NCI-H510A (cell line): ENCODE data around the gene ZNRF1.
"Not testable (repeated sequence)": the region's sequence is repeated elsewhere in the genome, so short reads cannot be mapped to it uniquely, and the experiment has no call there.

Experiments used
- DNase-seq: peaks from one replicate; lab custom pipeline; 2025; lab: John Stamatoyannopoulos, UW

Gene ZNRF1

DNA sequence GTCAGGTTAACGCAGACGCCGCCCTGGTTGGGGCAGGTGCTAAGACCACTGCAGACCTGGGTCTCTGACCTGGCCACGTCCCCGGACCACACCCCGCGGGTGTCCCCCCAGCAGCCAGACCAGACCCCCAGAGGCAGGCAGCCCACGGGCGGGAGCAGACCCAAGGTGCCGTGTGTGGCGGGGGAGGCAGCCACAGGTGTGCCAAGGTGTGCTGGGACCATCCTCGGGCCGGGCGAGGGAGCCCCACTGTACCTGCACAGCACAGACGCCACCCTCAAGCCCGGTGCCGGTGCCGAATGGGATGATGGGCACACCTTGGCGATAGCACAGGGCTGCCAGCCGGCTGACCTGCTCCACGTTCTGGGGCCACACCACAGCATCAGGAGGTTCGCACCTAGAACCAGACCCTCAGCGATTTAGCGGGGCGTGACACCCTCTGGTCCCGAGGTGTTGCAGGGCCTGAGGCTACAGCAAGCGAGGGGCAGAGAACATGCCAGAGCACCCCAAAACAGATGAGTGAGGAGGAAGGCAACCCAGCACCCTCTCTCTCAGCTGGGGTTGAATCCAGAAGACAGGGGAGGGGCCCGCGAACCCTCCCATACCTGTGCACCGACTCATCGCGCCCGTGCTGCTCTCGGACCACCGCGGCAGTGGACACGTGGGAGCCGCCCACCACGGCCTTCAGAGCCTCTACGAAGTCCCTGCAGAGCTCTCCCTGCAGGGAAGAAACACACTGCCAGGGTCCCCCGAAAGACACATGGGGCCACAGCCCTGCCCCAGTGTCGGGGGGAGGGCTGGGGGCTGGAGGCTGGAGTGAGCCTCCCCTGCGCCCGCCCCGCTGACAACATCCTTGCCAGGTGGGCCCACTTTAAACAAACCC is 116.4 kb downstream of the ZNRF1 start:
- no peak for DNase-seq

DNA sequence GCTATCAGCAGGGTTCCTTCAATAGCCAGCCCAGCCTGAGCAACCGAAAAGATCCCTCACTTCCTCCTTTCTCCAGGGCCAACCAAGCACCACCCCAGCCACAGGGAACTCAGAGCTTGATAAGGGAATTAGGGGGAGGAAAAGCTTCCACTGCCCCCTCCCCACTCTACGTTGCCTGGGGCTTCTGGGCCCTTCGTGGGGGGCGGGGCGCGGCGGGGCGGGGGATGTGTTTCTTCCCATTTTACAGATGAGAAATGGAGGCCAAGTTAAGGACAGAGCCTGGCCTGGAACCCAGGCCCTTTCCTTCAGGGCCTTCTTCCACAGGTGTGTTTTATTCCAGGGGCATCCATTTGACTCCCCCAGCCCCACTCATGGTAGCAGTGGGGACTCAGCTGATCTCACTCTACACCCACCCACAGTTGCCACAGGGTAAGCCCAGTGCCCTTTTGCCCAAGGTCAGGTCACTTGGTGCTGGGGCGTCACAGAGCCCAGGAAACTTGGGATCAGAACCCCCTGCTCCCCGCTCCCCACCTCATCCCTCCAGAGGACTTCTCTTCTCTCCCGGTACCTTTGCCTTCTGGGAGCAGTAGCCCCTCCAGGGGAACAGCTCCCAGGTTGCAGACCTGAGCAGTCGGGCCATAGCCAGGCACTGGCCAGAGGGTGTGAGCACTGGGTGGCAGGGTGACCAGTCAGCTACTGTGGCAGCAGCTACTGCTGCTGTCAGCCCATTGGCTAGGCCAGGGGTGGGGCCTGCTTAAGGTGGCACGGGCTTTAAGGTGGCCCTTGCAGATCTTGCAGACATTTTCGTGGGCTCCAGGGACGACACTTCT is 117.5 kb downstream of the ZNRF1 start, which contains the start of gene LDHD:
Gene LDHD, minus strand, starts transcription at position 700 of the 830 bp plus-strand sequence. Its CDS starts 60 bp downstream, at position 640.
- no peak for DNase-seq

DNA sequence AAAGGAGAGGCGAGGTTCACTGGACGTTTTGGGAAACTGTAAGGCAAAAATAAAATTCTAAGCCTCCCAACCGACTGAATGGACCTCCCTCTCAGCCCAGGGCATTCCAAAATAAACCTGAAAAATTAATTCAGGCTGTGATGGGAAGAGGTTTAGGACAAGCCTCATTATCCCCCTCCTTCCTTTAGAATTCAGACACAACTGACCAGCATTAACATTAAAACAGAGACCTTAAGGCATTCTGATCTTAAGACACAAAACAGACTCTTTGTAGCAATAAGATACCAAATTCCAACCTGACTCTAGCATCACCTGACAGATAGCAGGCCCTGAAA is 118.1 kb downstream of the ZNRF1 start:
- no peak for DNase-seq

DNA sequence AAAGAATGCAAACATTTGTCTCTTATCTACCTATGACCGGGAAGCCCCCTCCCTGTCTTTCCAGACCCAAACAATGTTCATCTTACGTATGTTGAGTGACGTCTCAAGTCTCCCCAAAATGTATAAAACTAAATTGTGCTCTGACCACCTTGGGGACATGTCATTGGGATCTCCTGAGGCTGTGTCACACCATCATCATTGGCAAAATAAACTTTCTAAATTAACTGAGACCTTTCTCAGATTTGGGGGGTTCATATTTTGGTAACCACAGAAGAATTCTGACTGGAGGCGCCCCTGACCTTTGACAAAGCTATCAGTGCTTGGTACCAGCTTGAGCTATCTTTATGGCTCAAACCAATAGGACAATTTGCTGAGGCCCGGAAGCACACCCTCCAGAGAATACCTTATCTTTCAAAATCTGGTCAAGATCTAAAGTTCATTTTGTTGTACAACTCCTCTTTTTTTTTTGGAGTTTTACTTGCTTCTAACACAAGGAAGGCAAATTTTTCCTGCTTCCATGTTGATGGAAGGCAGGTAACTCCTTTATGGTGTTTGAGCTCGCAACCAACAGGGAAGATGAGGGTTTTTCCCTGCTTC is 120.2 kb downstream of the ZNRF1 start:
- no peak for DNase-seq

DNA sequence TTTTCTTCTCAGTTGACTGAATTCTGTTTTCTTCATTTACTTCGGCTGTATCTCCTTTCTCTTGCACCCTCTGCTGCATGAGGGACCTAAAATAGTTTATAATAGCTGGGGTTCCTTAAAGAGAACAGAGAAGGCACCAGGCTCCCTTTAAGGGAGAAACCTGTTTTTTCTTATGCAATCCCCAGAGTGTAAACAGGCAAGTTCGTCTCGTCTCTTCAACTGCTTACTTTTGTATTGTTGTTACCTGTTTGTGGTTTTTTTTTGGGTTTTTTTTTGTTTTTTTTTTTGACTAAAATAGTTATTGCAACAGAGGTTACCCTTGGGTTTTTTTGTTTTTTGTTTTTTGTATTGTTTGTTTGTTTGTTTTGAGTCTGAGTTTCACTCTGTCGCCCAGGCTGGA is 121.4 kb downstream of the ZNRF1 start:
- DNase-seq: no peak

DNA sequence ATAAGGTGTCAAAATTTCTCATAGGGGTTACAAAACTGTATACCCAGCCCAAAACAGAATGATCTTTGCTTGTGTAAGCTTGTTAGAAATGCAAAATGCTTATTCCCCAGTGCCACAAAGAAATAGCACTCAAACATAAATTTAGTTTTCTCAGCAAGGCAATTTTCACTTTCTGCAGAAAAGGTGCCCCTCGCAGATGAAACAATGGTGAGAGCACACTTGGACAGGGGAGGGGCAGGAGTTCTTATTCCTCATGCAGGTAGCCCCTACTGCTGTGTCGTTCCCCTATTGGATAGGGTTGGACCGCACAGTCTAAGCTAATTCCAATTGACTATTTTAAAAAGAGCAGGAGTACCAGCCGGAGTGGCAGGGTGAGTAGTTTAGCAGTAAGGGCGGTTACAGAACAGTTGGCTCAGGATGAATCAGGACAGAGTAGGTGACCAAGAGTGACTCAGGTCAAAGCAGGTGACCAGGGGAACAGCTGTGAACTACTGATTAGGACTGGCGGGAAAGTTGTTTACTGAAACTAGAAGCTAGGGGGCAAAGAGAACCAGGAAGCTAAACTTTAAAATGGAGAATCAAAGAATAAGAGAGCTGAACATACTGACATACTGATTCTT is 123.2 kb downstream of the ZNRF1 start:
- no peak for DNase-seq

DNA sequence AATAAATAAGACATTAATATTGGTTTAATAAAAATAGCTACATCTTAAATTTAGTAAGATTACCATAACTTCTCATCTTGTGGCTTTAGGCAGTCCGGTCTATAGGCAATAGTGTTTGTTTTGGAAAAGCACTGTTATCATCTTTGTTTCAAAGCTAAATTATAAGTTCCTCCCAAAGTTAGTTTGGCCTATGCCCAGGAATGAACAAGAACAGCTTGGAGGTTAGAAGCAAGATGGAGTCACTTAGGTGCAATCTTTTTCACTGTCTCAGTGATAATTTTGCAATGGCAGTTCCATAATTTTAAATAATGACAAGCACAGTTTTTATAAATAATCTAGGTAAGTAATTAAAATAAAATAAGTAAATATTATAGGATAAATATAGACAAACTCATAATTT is 123.8 kb downstream of the ZNRF1 start:
- DNase-seq: no peak

DNA sequence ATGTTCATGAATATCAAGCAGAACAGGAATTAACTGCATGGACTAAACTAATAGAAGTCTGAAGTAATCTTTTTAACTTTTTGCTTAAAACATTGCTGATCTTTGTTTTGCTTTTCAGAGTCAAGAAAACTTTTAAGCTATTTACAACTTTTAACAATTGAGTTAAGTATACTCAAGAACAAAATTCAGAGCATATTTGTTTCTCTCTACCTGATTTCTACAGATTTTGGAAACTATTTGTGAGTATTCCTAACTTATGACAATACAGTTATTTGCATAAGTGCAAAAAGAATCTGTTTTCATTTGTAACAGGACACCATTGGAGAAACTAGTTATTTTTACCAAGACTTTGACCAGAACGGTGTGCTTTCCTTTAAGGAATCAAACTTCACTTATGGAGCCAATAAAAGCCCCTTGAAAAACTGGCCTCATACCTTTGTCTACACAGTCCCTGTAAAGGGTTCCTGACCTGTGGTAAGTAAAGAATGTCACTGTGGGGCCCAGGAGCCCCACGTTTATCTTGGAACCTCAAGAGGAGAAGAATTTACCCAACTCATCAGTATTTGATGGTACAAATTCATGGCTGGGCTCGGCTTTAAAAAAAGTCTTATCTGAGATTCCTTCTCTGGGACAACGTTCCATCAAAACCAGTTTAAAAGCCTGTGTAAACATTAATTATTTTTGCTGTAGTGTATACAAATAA is 129.0 kb downstream of the ZNRF1 start:
- DNase-seq: no peak

DNA sequence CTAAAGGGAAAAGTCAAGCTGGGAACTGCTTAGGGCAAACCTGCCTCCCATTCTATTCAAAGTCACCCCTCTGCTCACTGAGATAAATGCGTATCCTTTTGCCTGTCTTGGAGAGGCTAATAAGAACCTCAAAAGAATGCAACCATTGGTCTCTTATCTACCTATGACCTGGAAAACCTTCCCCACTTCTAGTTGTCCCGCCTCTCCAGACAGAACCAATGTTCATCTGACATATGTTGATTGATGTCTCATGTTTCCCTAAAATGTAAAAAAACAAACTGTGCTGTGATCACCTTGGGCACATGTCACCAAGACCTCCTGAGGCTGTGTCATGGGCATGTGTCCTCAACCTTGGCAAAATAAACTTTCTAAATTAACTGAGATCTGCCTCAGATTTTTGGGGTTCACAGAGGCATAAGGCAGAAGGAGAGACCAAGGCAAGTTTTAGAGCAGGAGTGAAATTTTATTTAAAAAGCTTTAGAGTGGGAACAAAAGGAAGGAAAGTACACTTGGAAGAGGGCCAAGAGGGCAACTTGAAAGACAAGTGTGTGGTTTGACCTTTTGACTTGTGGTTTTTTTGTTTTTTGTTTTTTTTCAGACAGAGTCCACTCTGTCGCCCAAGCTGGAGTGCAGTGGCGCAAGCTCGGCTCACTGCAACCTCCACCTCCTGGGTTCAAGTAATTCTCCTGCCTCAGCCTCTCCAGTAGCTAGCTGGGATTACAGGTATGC is 130.8 kb downstream of the ZNRF1 start:
- not testable (repeated sequence) for DNase-seq

DNA sequence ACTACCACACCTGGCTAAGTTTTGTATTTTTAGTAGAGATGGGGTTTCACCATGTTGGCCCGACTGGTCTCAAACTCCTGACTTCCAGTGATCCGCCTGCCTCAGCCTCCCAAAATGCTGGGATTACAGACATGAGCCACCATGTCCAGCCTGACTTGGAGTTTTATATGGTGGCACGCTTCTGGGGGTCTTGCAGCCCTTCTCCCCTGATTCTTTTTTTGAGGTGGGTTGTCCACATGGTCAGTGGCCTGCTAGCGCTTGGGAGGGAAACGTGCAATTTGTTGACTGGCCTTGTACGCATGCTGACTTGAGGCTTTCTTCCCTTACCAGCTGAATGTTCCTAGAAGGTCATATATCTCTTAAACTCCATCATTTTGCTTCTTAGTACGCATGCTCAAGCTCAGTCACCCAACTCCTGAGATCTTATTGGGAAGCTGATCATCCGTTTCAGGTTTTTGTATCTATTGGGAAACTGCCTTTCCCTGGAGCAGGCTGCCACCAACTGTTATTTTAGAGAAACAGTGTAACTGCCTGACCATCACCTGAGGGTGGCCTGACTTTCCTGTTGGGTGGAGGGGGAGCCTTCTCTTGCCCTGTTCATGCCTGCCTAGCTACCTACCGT is 131.4 kb downstream of the ZNRF1 start:
- DNase-seq: no peak

DNA sequence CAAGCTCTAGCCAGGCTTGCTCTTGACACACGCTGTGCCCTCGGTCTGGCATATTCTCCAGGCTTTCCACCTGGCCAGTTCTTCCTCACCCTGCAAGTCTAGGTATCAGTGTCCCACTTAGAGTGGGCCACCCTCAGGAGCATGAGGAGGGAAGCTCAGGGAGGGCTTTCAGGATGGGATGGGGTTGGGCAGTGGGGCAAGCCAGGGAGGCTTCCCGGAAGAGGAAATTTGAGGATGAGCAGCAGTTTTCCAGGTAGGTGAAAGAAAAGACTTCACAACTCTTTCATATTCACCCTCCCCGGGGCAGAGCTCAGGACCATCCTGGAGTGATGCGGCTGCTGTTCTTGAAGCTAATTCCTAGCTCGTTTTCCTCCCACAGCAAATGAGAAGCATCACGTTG is 132.3 kb downstream of the ZNRF1 start:
- DNase-seq: no peak

DNA sequence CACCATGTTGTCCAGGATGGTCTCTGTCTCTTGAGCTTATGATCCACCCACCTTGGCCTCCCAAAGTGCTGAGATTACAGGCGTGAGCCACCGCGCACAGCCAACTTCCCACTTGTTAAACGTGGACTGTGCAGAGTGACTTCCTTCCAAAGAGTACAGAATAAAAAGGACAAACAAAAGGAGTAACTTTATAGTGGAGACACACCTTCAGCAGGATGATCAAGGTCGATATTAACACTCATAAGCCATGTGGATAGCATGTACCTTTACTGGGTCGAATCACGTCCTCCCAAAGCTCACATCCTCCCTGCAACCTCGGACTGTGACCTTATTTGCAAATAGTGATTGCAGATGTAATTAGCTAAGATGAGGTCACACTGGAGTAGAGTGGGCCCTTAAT is 139.4 kb downstream of the ZNRF1 start:
- DNase-seq: no peak

DNA sequence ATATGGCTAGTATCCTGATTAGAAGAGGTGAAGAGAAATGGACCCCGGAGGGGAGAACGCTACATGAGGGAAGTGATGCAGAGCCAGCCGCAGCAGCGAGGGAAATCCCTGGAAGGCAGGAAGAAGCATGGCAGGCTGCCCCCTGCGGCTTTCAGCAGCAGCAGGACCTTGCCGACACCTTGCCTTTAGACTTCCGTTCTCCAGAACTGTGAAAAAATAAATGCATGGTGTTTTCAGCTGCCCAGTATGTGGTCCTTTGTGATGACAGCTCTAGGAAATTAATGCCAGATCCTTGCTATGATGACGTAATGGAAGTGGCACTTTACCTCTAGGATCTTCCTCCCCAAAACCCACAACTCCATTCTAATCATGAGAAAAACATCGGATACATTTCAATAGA is 139.8 kb downstream of the ZNRF1 start:
- no peak for DNase-seq

DNA sequence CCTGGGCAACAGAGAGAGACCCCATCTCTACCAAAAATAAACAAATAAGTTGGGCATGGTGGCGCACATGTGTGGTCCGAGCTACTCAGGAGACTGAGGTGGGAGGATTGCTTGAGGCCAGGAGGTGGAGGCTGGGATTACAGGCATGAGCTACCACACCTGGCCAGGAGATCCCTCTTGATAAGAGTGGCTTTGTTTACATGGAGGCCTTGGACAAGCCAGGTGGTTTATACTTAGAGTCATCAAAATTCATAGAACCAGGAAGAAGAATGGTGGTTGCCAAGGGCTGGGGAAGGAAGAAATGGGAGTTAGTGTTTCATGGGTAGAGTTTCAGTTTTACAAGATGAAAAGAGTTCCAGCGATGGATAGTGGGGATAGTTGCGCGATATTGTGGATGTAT is 140.7 kb downstream of the ZNRF1 start:
- DNase-seq: peak; percentile 35

DNA sequence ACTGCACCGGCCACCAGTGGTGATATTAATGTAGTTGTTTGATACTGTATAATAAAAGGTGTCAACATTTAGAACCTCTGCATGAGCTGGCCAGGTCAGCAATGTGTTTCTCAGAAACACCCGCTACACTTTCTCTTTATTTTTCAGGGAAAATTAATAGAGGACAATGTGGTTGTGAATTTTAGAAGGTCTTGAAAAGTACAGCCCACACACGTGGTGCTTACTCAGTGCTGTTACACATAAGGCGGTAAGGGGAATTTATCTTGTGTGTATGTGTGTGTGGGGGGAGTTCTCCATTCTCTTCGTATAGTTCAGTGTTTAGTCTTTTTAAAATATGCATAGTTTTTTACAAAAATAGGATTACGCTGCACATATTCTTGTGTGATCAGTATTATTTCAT is 145.1 kb downstream of the ZNRF1 start:
- DNase-seq: no peak

DNA sequence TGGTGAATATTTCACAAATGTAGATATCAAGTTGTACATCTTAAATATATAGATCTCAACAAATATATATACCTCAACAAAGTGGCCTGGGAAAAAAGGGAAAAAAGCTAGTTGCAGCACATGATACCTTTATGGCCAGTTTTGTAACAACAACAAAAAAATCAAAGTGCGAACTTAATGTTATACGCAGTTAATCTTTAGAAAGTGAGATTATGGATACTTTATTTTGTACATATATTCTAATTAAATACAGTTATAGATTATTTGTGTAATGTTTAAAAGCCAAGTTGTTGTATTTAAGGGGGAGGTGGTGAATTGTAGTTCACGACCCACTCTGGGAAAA is 149.1 kb downstream of the ZNRF1 start:
- no peak for DNase-seq

DNA sequence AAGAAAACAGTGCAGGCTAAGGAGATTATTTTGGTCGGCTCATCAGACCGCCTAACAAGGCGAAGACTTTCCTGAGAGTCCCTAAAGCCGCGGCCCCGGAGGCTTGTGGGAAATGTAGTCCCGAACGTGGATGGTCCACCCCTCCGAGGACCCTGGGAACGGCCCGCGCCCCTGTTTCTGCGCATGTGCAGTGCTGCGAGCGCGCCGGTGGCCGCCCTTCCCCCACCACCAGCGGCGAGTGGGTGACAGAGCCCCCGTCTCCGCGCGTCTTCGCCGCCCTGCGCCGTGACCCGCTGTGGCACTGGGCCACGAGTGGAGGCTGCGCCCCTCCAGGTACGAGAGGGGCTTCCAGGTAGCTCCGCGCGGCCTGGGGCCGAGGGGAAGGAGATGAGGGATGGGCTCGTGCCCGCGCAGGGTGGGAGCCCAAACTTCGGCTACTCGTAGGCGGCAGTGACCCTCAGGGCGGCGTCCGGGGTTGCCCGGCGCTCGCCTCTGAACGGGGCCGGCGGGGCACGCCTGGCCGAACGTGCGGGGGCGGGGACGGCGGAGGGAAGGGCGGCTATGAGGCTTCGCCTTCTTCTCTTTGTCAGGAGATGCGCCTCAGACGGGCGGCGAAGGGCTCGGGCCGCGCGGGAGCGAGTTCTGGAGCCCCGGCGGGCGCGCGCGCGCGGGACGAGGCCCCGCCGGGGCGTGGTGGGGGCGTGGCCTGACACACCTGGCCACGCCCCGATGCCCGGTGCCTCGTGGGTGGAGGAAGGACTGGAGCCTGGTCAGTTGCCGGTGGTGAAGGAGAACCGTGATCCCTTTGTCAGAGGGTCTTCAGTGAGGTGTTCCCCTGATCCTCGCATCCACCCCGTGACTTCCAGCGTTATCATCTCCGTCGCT is 149.7 kb downstream of the ZNRF1 start, which contains the start of gene ZFP1:
Gene ZFP1, plus strand, starts transcription at position 214 of the 885 bp plus-strand sequence. CDS start 4,428 bp downstream, outside the sequence.
- DNase-seq: peak; percentile 76

DNA sequence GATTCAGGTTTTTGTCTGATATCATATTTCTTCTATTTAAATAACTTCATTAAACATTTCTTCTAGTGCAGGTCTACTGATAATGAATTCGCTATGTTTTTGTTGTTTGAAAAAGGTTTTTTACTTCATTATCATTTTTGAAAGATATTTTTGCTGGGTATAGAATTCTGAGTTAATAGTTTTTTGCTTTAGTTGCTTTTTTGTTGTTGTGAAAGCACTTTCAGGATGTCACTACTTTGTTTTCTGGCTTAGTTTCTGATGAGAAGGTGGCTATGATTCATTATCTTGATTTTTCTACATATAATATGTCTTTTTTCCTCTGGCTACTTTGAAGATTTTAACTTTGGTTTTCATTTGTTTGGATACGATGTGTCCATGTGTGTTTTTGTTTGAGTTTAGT is 153.0 kb downstream of the ZNRF1 start:
- DNase-seq: no peak

DNA sequence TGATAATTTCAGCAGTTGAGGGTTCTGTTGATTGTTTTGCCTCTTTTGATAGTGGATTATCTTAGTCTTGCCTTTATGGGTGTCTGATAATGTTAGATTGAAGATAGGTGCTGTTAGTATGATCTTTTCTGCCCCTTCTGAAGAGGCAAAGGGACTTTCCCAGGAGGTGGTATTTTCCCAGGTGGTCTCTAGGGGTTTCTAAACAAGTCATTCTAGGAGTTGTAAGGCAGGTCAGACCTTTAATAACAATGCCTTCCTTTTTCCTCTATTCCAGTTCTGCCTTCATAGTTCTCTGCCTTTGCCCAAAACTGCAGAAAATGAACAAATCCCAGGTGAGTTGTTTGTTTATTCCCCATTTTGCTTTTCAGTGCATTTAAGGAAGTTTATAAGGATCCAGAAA is 153.8 kb downstream of the ZNRF1 start:
- DNase-seq: no peak

DNA sequence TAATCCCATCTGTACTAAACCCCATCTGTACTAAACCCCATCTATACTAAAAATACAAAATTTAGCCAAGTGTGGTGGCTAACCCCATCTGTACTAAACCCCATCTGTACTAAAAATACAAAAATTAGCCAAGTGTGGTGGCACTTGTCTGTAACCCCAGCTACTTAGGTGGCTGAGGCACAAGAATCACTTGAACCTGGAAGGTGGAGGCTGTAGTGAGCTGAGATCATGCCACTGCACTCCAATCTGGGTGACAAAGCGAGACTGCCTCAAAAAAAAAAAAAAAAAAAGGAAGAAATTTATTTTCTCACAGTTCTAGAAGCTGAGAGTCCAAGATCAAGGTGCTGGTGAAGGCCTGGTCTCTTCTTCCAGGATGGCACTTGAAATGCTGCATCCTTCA is 161.6 kb downstream of the ZNRF1 start:
- DNase-seq: no peak
